ENCODE data around the gene CLCN7.

GRCh38 chr16:1460602-1461138, 14.2 kb downstream of the CLCN7 start:
- TF ChIP-seq, protein P1, sequence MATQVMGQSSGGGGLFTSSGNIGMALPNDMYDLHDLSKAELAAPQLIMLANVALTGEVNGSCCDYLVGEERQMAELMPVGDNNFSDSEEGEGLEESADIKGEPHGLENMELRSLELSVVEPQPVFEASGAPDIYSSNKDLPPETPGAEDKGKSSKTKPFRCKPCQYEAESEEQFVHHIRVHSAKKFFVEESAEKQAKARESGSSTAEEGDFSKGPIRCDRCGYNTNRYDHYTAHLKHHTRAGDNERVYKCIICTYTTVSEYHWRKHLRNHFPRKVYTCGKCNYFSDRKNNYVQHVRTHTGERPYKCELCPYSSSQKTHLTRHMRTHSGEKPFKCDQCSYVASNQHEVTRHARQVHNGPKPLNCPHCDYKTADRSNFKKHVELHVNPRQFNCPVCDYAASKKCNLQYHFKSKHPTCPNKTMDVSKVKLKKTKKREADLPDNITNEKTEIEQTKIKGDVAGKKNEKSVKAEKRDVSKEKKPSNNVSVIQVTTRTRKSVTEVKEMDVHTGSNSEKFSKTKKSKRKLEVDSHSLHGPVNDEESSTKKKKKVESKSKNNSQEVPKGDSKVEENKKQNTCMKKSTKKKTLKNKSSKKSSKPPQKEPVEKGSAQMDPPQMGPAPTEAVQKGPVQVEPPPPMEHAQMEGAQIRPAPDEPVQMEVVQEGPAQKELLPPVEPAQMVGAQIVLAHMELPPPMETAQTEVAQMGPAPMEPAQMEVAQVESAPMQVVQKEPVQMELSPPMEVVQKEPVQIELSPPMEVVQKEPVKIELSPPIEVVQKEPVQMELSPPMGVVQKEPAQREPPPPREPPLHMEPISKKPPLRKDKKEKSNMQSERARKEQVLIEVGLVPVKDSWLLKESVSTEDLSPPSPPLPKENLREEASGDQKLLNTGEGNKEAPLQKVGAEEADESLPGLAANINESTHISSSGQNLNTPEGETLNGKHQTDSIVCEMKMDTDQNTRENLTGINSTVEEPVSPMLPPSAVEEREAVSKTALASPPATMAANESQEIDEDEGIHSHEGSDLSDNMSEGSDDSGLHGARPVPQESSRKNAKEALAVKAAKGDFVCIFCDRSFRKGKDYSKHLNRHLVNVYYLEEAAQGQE (IDR thresholded peaks at IDR 0.05; ENCODE audit: borderline replicate concordance): no peak
- TF ChIP-seq, protein P1 (CRISPR knock-in tag; IDR thresholded peaks at IDR 0.05; ENCODE audit: low read depth): no peak
- TF ChIP-seq MLX (CRISPR knock-in tag; conservative IDR thresholded peaks at IDR 0.05): no peak
- TF ChIP-seq EZH2 (IDR thresholded peaks at IDR 0.05; ENCODE audit: borderline replicate concordance, low read depth, low read length): no peak
- TF ChIP-seq ESRRA (IDR thresholded peaks at IDR 0.05; ENCODE audit: borderline replicate concordance, low read depth): no peak
- no peak for TF ChIP-seq CEBPB (tag; IDR thresholded peaks at IDR 0.05)
- no peak for TF ChIP-seq CCNT2 (IDR thresholded peaks at IDR 0.05; ENCODE audit: borderline replicate concordance, extremely low read depth, insufficient read length, low read depth, low read length)
- TF ChIP-seq PHB (CRISPR knock-in tag; IDR thresholded peaks at IDR 0.05): no peak
- TF ChIP-seq, protein P2, sequence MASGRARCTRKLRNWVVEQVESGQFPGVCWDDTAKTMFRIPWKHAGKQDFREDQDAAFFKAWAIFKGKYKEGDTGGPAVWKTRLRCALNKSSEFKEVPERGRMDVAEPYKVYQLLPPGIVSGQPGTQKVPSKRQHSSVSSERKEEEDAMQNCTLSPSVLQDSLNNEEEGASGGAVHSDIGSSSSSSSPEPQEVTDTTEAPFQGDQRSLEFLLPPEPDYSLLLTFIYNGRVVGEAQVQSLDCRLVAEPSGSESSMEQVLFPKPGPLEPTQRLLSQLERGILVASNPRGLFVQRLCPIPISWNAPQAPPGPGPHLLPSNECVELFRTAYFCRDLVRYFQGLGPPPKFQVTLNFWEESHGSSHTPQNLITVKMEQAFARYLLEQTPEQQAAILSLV (tag; IDR thresholded peaks at IDR 0.05): no peak
- TF ChIP-seq CTCF (IDR thresholded peaks at IDR 0.05 in 2 of 3, conservative IDR thresholded peaks at IDR 0.05 in 1 of 3; ENCODE audit: insufficient read depth in 2 of 3, low read depth in 1 of 3, low read length in 3 of 3): no peak
- TF ChIP-seq JUNB (CRISPR knock-in tag; conservative IDR thresholded peaks at IDR 0.05): no peak
- no peak for TF ChIP-seq LARP7 (IDR thresholded peaks at IDR 0.05)
- TF ChIP-seq EP300 (IDR thresholded peaks at IDR 0.05; ENCODE audit: low read length): no peak

Data from K562 (cell line).